CD4-positive, alpha-beta T cell treated with Interleukin-6 for 4 hours (primary cell): ENCODE results near the gene EHD4.

Experiments
- DNase-seq: peaks from one replicate; pipeline ENCODE4 v3.0.0-alpha.2; 2020; ENCODE audit warnings: mixed read lengths

EHD4 gene

DNA sequence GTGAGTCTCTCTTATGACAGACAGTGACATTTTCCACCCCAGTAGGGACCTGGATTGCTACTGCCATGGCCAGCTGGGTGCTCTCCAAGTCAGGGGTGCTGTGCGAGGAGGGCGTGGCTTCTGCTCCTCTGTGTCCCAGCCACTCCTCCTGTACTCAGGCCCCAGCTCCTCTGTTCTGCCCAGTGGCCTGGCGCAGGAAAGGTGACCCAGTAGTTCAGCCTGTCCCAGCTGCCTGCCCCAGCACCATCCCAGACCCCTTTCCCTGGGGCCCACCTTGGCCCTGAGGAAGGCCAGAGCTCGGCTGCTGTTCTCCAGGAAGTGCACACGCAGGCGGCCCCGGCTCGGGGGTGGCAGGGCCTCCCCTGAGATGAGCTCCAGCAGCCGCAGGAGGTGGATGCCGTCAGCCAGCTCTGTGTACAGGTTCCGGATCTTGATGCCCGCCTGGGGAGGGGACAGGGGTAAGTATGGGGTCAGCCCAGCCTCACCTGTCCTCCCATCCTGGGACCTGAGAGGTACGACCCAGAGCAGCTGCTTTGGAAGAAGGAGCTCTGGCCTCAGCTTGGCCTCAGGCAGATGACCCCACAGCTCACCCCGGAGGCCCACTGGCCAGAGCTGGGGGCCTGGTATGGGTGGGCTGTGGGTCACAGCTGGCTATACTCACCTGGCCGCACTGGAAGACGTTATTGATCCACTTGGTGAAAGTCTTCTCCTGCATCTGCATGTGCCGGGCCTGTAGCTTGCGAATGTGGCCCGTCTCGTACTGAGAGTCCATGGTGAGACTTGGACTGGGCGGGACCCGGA, 79.5 kb downstream of the EHD4 start:
- DNase-seq: peak; percentile 56

DNA sequence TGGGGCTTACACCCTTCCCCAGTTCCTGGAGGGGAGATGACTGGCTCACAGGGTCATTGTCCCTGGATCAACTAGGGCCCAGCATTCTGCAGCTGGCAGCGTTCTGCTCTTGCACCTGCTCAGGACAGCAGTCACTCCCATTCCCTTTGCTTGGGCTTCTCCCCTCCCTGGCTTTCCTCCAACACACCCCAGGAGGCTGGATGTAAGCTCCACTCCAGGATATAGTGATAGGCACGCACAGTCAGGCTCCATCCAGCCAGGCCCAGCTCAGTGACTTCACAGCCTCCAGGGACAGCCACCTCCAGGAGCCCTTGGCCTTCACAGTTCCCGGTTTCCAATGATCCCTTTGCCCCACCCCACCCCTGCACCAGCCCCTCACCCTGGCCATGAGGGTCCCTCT, 80.4 kb downstream of the EHD4 start:
- DNase-seq: no peak

GRCh38 chr15:41891226-41891625, 81.1 kb downstream of the EHD4 start:
- DNase-seq: no peak

DNA sequence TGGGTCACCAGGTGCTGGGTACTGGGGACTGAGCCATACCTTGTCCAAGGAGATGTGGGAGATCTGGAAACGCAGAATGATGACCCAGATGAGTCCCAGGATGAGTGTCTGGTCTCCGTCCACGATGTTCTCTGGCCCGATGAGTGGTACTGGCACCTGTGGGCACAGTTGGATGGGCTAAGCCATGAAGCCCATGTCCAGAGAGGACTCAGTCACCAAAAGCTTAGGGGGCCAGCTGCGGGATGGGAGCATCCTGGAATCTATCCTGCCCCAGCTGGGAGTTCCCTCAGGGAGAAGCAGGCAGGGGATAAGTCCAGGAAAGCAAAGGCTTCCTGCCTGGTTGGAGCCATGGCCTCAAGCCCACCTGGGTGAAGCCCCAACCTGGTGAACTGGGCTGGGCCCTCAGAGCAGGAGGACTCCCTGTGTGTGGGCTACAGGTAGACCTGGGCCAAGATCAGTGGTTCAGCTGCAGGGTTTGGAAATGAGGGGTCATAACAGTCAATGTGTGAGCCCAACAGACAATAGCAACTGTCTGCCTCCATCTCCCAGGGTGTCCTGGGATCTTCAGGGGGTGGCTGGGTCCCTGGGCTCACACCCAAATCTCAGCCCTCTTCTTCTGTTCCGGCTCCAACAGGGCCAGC, 82.2 kb downstream of the EHD4 start:
- no peak for DNase-seq

- peak; percentile 17 for DNase-seq
These were observed 83.6 kb downstream of the EHD4 start for GRCh38 chr15:41888662-41889253.

GRCh38 chr15:41887893-41888292, 84.5 kb downstream of the EHD4 start:
- DNase-seq: no peak

DNA sequence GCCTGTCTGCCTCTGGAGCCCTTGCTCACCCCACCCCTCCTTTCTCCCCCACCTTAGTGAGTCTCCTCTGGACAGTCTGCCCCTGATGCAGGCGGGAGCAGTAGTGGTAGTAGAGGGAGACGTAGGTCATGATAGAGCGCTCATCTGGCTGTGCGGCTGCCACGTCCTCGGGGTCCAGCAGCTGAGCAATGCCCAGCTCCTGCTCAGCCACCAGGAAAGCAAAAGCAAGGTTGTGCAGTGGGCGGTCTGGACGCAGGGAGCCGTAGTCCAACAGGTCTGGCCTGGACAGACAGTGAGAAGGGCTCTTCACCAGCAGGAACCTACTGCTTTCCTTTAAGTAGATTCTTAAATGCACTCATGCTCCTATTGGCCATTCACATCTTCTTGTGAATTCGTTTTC, 85.2 kb downstream of the EHD4 start:
- no peak for DNase-seq

- DNase-seq: no peak
These were observed 85.6 kb downstream of the EHD4 start for GRCh38 chr15:41886741-41887140.

DNA sequence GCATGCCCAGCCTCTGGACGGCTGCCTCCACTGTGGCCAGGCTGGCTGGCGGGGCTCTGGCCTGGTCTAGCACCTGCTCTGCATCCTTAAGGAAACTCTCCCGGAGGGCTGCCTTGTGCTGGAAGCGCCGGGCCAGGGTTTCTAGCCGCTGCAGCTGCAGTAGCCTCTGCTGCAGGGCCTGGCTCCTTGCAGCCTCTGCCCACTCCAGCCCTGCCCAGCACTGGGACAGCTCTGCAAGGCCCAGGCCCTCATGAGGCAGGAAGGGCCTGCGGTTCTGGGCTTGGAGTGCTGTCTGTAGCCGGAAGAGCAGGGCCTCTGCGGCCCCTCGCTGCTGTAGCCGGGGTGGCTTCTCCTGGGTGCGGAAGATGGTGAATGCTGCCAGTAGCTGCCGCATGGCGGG, 86.5 kb downstream of the EHD4 start:
- no peak for DNase-seq

DNA sequence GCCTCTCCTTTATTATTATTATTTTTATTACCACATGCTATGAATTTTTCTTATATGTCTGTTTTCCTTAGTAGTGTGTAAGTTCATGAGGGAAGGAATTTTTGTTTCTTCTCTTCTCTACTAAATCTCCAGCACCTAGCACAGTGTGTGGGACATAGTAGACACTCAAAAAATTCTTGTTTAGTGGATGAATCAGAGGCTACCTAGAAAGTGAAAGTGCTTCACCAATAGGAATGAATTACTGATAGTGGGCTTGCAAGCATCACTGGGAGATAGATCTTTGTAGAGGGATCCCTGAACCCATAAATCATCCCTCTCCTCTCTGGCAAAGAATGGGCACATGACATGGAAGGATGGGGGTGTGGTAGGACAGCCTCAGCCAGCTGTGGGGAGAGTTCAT, 87.0 kb downstream of the EHD4 start:
- DNase-seq: no peak

DNA sequence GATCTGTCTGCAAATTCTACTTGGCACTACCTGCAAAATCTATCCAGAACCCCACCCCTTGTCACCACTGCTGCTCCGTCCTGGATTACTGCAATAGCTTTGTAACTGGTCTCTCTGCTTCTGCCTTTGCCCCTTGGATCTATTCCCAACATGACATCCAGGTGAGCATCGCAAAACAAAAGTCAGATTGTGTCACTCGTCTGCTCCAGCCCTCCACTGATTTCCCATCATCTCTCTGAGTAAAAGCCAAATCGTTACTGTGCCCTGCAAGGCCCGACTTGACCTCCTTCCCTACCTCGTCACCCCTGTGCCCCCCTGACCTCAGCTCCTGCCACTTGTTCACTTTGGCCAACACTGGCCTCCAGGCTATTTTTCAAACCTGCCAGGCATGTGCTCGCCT, 87.9 kb downstream of the EHD4 start:
- no peak for DNase-seq

DNA sequence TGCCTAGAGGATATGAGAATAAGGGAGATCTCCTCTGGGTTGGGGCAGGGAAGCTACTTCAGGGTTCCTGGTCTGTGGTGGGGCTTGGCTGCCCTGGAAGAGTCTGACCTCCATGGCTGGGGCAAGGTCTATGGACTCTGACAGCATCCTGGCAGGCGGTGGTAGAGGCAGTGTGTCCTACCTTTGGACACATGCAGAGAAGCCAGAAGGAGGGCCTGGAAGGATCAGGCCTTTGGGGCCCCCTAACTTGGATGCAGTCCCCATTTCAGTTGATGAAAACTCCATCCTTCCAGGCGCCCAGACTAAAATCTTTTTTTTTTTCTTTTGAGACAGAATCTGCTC, 88.9 kb downstream of the EHD4 start:
- no peak for DNase-seq

DNA sequence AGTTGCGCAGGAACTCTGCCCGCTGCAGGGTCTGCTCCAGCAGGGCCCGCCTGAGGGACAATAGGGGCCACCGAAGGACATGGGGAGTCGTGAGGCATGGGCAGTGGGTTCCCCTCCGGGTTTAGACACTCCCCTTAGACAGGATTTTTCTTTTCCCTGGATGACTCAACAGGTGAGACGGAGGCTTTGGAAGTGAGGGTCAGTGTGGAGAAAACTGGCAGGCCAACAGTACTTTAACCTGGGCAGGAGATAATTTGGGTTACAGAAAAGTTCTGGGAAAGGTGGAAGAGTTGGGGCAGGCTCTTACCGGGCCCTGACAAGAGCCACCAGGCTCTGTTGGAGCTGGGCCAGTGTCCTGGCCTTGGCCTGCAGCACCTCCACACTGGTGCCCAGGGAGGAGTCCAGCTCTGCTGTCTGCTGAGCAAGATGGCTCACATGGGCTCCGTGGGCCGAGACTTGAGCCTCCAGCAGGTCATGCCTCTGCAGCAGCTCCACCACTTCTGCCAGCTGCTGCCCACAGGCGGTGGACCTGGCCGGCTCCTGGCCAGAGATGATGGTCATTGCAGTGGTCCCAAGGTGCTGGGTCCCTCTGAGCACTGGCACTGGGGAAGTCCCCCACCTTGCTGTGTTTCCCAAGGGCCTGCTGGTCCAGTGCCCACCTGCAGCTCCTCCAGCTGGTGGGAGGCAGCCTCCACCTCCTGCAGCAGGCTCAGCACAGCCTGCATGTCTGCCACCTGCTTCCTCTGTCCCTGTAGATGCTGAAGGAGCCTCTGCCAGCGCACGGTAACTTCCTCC, 89.5 kb downstream of the EHD4 start:
- no peak for DNase-seq

DNA sequence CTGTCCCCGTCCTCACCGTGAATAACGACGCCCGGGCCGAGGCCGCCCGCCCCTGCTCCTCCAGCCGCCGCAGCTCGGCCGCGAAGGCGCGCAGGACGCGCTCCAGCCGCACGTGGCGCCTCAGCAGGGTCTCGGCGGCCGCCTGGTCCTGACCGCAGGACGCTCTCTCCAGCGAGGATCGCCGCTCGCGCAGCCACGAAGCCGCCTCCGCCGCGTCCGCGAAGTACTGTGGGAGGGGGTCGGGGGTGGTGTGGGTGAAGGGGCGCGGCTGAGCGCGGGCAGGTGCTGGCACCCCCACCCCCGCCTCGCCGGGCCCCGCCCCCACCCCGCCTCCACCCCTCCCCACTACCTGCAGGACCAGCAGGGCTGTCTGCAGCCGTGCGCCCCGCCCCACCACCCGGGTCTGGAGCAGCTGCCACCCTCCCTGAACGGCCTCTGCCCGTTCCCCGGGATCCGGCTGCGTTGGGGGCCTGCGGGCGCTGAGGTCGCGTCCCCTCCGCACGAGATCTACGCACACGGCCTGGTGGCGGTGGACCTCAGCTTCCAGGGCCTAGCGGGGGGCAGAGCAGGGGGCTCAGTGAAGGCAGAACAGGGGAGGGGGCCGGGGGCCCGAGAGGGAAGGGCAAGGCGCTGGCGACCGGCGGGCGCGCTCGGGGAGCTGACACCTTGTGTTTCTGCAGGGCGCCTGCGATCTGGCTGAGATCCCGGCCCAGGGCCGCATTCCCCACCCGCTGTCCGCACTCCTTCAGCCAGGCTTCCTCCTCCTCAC, 90.3 kb downstream of the EHD4 start:
- DNase-seq: peak; percentile 28

GRCh38 chr15:41881550-41881919, 90.8 kb downstream of the EHD4 start:
- DNase-seq: no peak

GRCh38 chr15:41881086-41881485, 91.3 kb downstream of the EHD4 start:
- no peak for DNase-seq

GRCh38 chr15:41880156-41880877, 92.0 kb downstream of the EHD4 start:
- no peak for DNase-seq

GRCh38 chr15:41879321-41879845, 93.0 kb downstream of the EHD4 start:
- DNase-seq: no peak

DNA sequence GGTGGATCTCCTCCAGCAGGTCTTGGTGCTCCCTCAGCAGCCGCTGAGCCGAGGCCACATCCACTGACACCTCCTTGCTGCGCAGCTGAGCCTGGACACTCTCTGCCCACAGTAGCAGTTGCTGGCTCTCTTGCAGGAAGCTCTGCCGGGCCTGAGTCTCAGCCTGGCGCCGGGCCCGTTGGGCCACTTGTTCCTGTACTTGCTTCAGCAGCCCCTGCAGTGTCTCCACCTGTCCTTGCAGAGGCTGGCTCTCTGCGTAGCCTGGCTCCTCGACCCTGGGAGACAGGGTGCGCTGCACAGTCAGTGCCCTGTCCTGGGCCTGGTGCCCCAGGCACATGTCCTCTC, 94.0 kb downstream of the EHD4 start:
- no peak for DNase-seq

DNA sequence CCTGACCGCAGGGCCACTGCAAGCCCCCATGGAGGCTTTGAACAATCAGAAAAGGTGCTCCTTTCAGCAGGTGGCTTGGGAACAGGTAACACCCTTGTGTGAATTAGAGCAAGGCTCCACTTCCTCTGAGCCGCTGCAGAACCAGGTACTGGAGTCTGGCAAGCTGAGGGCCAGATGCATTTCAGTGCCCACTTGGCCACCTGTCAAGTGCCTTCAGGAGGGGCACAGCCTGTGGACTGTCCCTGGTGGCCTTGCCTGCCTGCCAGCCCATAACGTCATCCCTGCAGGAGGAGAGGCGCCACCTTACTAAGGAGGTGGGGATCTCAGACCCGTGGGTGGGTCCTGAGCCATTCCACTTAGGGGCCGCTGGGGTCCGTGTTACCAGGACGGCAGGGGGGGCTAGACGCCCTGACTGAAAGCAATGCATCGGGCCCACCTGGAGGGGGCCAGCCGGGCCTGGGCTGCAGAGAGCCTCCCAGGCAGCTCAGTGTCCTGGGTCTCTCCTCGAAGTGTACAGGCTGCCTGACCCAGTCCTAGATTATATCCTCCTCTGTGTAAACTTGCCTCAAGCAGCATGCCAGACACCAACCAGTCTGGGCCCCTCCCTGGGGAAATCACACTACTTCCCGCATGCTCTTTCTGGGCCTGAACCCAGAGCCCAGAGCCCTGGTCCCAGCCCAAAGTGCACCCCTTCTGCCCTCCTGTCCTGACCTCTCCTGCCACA, 94.6 kb downstream of the EHD4 start:
- DNase-seq: no peak

DNA sequence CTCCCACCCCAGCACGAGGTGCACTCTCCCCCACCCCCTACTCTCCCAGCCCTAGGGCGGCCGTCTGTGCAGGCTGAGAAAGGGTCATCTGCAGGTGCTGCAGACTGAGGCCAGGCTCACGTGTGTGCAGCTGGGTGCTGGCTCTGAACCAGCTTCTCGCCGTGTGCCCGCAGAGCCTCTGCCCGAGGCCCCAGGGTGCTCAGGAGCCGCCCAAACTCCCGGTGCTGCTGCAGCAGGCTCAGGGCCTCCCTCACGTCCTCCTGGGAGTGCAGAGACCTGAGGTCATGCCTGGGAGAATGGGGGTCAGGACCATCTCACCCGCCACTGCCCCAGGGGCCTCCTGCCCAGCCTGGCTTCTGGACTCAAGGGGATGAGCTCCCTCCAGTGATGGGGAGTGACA, 95.7 kb downstream of the EHD4 start:
- DNase-seq: no peak
